NT2/D1 (cell line): ENCODE data around the gene GDNF.
"Not testable (repeated sequence)": the region's sequence is repeated elsewhere in the genome, so short reads cannot be mapped to it uniquely, and the experiment has no call there.

Source experiments
- DNase-seq: peaks from one replicate; pipeline ENCODE4 v3.0.0-alpha.2; 2011; ENCODE audit warnings: low read depth, low spot score
- H3K27me3 ChIP-seq: 2 replicates; pipeline ENCODE4 v1.6.0; 2011; ENCODE audit warnings: mild to moderate bottlenecking; ENCODE audit not compliant: insufficient read length, insufficient read depth
- H3K36me3 ChIP-seq: 2 replicates; pipeline ENCODE4 v1.6.1; 2011; ENCODE audit warnings: mild to moderate bottlenecking, low read length, mixed read lengths; ENCODE audit not compliant: insufficient read depth, insufficient read length
- H3K4me1 ChIP-seq: 2 replicates; pipeline ENCODE4 v1.5.1; 2011; ENCODE audit not compliant: insufficient read depth, insufficient read length
- H3K4me3 ChIP-seq: 2 replicates; pipeline ENCODE4 v1.5.1; 2011; ENCODE audit warnings: low read depth; ENCODE audit not compliant: insufficient read length
- H3K9ac ChIP-seq: 2 replicates; pipeline ENCODE4 v1.6.0; 2011; ENCODE audit warnings: low read depth; ENCODE audit not compliant: insufficient read length
- H3K9me3 ChIP-seq: 2 replicates; pipeline ENCODE4 v1.5.1; 2011; ENCODE audit warnings: mild to moderate bottlenecking, low read length; ENCODE audit not compliant: insufficient read depth
- SUZ12 ChIP-seq: IDR thresholded peaks from 2 replicates; pipeline ENCODE4 v1.6.1; 2011; ENCODE audit not compliant: insufficient read length, insufficient read depth; ENCODE audit errors: extremely low read depth
- YY1 ChIP-seq: IDR thresholded peaks from 2 replicates; pipeline ENCODE4 v1.6.1; 2011; ENCODE audit not compliant: insufficient read length, insufficient read depth
- ZNF274 ChIP-seq: IDR thresholded peaks from 2 replicates; pipeline ENCODE4 v1.6.1; 2011; ENCODE audit warnings: mild to moderate bottlenecking, low read depth, low read length

The GDNF gene

DNA sequence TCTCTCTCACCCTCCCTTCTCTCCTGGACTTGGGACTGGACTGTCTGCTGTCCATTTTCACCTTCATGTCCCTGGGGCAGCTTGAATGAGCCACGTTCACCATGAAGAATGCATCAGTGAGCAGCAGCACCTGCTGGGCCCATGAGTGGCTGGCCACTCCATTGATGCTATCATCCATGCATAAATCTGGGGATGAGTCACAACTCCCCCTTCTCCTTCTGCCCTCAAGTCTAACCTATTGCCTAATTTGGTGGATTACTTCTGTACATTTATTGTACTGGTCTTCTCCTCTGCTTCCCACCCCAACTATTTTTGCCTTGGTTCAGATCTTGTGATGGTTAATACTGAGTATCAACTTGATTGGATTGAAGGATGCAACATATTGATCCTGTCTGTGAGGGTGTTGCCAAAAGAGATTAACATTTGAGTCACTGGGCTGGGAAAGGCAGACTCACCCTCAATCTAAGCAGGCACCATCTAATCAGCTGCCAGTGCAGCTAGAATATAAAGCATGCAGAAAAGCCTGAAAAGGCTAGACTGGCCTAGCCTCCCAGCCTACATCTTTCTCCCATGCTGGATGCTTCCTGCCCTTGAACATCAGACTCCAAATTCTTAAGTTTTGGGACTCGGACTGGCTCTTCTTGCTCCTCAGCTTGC is 46.7 kb downstream of the GDNF start:
- Histone ChIP-seq H3K9ac (no peak overlapping the region), H3K9me3 (peaks cover 6% of the 10 kb centered on the region; the same call in 1 of the 2 replicates)

DNA sequence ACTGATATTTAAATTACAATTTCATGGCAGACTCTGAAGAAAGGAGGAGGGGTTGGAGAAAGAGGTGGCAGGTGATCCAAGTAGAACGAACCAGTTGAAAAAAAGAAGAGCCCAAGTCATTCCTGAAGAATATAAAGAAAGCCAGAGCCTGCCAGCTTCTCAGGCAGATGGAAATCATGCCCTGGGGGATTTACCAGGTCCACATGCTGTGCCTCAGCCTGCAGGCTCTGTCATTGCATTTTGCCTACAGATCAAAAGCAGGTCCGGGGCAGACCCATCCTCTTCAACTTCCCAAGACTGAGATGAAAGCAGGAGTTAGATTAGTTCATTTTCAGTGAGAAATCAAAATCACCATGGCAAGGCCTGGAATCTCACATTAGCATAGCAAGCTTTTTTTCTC is 48.5 kb downstream of the GDNF start:
- no peaks in the 10 kb centered on the region for H3K27me3 ChIP-seq

More for the DNA sequence above, 46.7 kb downstream of the GDNF start:
- Histone ChIP-seq H3K4me3 (no peak overlapping the region), H3K36me3 (no peaks in the 10 kb centered on the region), H3K4me1 (no peaks in the 10 kb centered on the region), H3K27me3 (no peaks in the 10 kb centered on the region)
- DNase-seq: no peak
- no peak for TF ChIP-seq SUZ12
- TF ChIP-seq YY1: no peak
- TF ChIP-seq ZNF274: no peak

DNA sequence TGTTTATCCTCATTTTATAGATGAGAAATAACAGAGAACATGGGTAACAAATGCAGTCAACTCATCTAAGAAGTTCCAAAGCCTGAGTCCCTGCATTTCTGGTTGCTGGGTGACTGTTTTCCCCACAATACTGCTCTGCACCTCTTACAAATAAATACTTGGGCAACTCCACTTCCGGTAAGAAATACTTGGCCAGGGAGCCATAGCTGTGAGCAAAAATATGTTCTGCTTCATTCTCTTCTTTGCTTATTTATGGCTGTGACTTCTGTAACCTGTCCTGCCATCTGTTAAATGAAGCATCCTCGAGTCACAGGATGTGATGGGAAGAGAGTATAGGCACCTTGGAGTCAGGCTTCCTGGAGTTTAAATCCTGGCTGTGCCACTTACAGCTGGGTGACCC is 49.9 kb downstream of the GDNF start:
- Histone ChIP-seq H3K27me3 (no peaks in the 10 kb centered on the region), H3K36me3 (no peaks in the 10 kb centered on the region)
- no peak for TF ChIP-seq YY1
- no peak for TF ChIP-seq ZNF274
- no peak for TF ChIP-seq SUZ12

More for the DNA sequence above, 48.5 kb downstream of the GDNF start:
- H3K4me3 ChIP-seq: no peak overlapping the region
- peaks cover 6% of the 10 kb centered on the region; the same call in 1 of the 2 replicates for H3K9me3 ChIP-seq
- H3K9ac ChIP-seq: no peak overlapping the region
- no peaks in the 10 kb centered on the region for H3K4me1 ChIP-seq
- TF ChIP-seq ZNF274 (no peak), SUZ12 (no peak), YY1 (no peak)
- no peak for DNase-seq
- no peaks in the 10 kb centered on the region for H3K36me3 ChIP-seq

DNA sequence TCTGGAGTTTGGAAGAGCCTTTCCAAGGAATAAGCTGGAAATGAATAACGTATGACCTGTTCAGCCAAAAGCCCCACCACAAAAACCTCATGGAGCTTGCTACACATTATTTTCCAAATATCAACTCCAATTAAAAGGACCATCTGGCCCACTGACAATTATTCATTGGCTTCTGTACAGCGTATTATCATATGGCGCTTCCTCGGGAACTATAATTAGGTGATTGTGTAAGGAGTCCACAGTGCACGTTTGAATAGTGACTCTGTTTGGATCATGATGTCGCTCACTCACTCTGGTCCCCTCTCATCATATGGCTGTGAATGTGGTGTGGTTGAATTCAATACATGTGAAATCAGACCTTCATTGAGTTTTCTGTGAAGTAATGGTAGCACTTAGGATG is 52.1 kb downstream of the GDNF start:
- DNase-seq: no peak
- Histone ChIP-seq H3K4me1 (no peaks in the 10 kb centered on the region), H3K9ac (no peak overlapping the region), H3K27me3 (no peaks in the 10 kb centered on the region), H3K9me3 (peaks cover 6% of the 10 kb centered on the region; the same call in 1 of the 2 replicates), H3K36me3 (no peaks in the 10 kb centered on the region), H3K4me3 (no peak overlapping the region)
- TF ChIP-seq YY1 (no peak), SUZ12 (no peak), ZNF274 (no peak)

More for the DNA sequence above, 49.9 kb downstream of the GDNF start:
- Histone ChIP-seq H3K9ac (no peak overlapping the region), H3K9me3 (peaks cover 6% of the 10 kb centered on the region; the same call in 1 of the 2 replicates), H3K4me3 (no peak overlapping the region), H3K4me1 (no peaks in the 10 kb centered on the region)
- DNase-seq: no peak

DNA sequence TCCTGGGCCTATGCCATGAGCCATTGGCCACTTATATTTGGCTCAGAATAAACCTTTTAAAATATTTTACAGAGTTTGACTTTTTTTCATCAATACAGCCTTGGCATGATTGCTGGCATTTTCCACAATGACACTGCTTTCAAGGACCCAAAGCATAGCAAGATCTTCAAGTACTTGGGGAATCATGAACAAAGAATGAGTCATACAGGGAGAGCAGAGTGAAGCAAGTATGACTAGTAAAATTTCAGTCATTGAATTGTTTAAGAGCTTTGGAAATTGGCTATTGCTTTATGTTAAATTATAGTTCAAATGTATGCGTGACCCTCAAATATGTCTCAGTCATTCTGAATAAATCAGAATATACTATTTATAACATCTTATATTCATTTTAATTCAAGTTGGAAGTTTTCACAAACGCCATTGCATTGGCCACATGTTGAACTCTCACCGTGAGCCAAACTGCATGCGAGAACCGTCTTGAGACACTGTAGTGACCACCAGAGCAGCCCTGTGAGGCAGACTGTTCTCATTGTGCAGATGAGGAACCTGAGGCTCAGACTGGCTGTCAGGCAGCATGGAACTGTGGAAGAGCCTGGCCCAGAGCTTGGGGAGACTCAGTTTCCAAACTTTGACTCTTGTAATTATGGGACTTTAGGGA is 52.9 kb downstream of the GDNF start:
- Histone ChIP-seq H3K9me3 (peaks cover 6% of the 10 kb centered on the region; the same call in 1 of the 2 replicates), H3K4me1 (no peaks in the 10 kb centered on the region), H3K4me3 (no peak overlapping the region), H3K36me3 (no peaks in the 10 kb centered on the region), H3K9ac (no peak overlapping the region), H3K27me3 (no peaks in the 10 kb centered on the region)
- DNase-seq: no peak
- TF ChIP-seq ZNF274: no peak
- no peak for TF ChIP-seq YY1

DNA sequence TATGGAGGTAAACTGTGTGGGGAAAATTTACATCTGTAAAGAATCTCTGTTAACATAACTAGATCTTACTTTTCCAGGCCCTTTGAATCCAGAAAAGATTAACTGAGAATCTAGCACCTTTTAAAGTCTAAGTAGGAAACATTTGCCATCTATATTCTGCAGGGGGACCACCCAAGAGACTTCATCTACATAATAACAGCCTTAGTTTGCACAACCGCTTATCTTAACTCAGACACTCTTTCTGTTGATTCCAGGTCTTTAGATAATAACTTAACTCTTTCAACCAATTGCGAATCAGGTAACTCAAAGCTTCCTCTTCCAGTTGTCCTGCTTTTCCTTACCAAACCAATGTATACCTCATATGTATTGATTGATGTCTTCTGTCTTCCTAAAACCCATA is 53.4 kb downstream of the GDNF start:
- DNase-seq: no peak
- Histone ChIP-seq H3K4me1 (no peaks in the 10 kb centered on the region), H3K9me3 (0 out of 2 replicates have a peak, but pooled peaks cover under 1% of the 10 kb centered on the region), H3K9ac (no peak overlapping the region), H3K27me3 (no peaks in the 10 kb centered on the region), H3K36me3 (no peaks in the 10 kb centered on the region), H3K4me3 (no peak overlapping the region)
- TF ChIP-seq SUZ12 (no peak), YY1 (no peak), ZNF274 (no peak)

DNA sequence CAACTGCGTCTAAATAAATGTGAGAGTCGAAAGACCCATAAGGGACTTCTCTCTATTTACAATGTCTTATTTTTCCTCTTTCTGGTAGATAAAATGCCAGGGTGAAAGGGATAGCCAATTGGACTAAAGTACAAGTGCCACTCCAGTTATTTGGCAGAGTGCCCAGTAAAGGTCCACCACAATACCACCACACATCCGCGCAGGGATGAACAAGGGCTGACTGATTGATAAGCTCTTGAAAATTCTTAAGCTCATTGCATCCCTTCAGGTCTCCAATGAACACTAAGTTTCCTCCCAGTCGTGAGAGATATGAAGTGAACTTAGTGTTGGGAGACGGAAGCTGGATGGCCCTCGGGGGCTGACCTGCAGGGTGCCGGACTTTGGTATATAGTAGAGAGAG is 58.4 kb downstream of the GDNF start:
- H3K4me3 ChIP-seq, H3K9ac ChIP-seq, H3K4me1 ChIP-seq, DNase-seq, H3K27me3 ChIP-seq, H3K36me3 ChIP-seq, H3K9me3 ChIP-seq: not testable (repeated sequence)
